ENCODE results near the gene KRT16. TPM values are rescaled to one million over a fixed set of nuclear protein-coding genes. Genes with fewer than 3 reads are reported as not detected.

Gene KRT16
- total RNA-seq, 1 donor from 2014 or later: not detected

Other genes with a start within 250 kb of the KRT16 start
- gene KRT33B, start 243.0 kb downstream of the KRT16 start, total RNA-seq (ENCODE audit: unreplicated experiment): not detected
- gene KRT34, start 230.5 kb downstream of the KRT16 start, total RNA-seq (ENCODE audit: unreplicated experiment): not detected
- not detected for gene KRT31, start 215.2 kb downstream of the KRT16 start, total RNA-seq (ENCODE audit: unreplicated experiment)
- gene KRT37, start 188.2 kb downstream of the KRT16 start, total RNA-seq (ENCODE audit: unreplicated experiment): not detected
- not detected for gene KRT38, start 171.8 kb downstream of the KRT16 start, total RNA-seq (ENCODE audit: unreplicated experiment)
- not detected for gene KRT32, start 145.4 kb downstream of the KRT16 start, total RNA-seq (ENCODE audit: unreplicated experiment)
- not detected for gene KRT35, start 131.6 kb downstream of the KRT16 start, total RNA-seq (ENCODE audit: unreplicated experiment)
- gene KRT36, start 122.9 kb downstream of the KRT16 start, total RNA-seq (ENCODE audit: unreplicated experiment): not detected
- gene KRT13, start 107.2 kb downstream of the KRT16 start, total RNA-seq (ENCODE audit: unreplicated experiment): not detected
- not detected for gene KRT15, start 93.9 kb downstream of the KRT16 start, total RNA-seq (ENCODE audit: unreplicated experiment)
- 4.5 TPM for gene KRT19, start 84.5 kb downstream of the KRT16 start, total RNA-seq (ENCODE audit: unreplicated experiment)
- not detected for gene KRT9, start 40.7 kb downstream of the KRT16 start, total RNA-seq (ENCODE audit: unreplicated experiment)
- gene KRT14, start 25.9 kb downstream of the KRT16 start, total RNA-seq (ENCODE audit: unreplicated experiment): not detected
- gene KRT17, start 11.8 kb upstream of the KRT16 start, total RNA-seq (ENCODE audit: unreplicated experiment): not detected
- gene EIF1, start 76.1 kb upstream of the KRT16 start, total RNA-seq (ENCODE audit: unreplicated experiment): 569 TPM
- not detected for gene GAST, start 99.6 kb upstream of the KRT16 start, total RNA-seq (ENCODE audit: unreplicated experiment)
- 18.1 TPM for gene HAP1, start 121.9 kb upstream of the KRT16 start, total RNA-seq (ENCODE audit: unreplicated experiment)
- 330 TPM for gene JUP, start 173.9 kb upstream of the KRT16 start, total RNA-seq (ENCODE audit: unreplicated experiment)
- gene P3H4, start 199.2 kb upstream of the KRT16 start, total RNA-seq (ENCODE audit: unreplicated experiment): 22.6 TPM
- gene FKBP10, start 200.2 kb upstream of the KRT16 start, total RNA-seq (ENCODE audit: unreplicated experiment): 167 TPM
- 79.9 TPM for gene NT5C3B, start 223.5 kb upstream of the KRT16 start, total RNA-seq (ENCODE audit: unreplicated experiment)
- gene KLHL10, start 225.1 kb upstream of the KRT16 start, total RNA-seq (ENCODE audit: unreplicated experiment): not detected